ENCODE results near the gene PLK3. TPM values are rescaled to one million over a fixed set of nuclear protein-coding genes. Genes with fewer than 3 reads are reported as not detected.

The PLK3 gene
- total and polyA plus RNA-seq, 2 experiments from 2014 or later, result 8.7 to 15.1 TPM

GRCh38 chr1:44848456-44849181 lies 48.4 kb downstream of the PLK3 start (continued):
- TF ChIP-seq REST (IDR thresholded peaks at IDR 0.05; ENCODE audit: unreplicated experiment) (no peak), EZH2 (IDR thresholded peaks at IDR 0.05; ENCODE audit: low read depth, unreplicated experiment) (no peak), NANOG (IDR thresholded peaks at IDR 0.05; ENCODE audit: borderline replicate concordance) (no peak), JUNB (IDR thresholded peaks at IDR 0.05; ENCODE audit: unreplicated experiment) (no peak), ZNF114 (CRISPR knock-in tag; IDR thresholded peaks at IDR 0.05) (no peak), POLR2AphosphoS5 (IDR thresholded peaks at IDR 0.05; ENCODE audit: low read depth) (no peak), CREB1 (CRISPR knock-in tag; IDR thresholded peaks at IDR 0.05; ENCODE audit: low read depth) (no peak), STAT1 (IDR thresholded peaks at IDR 0.05; ENCODE audit: unreplicated experiment) (no peak), ETS1 (IDR thresholded peaks at IDR 0.05) (no peak)

GRCh38 chr1:44849575-44850132 lies 49.5 kb downstream of the PLK3 start:
- no peak for DNase-seq (ENCODE audit: low spot score)
- Mint-ChIP-seq H3K36me3 (ENCODE audit: low read depth) (no peaks in the 10 kb centered on the region), H3K4me3 (no peak overlapping the region), H3K27me3 (ENCODE audit: insufficient read depth, low read depth, poor library complexity) (peaks cover 3% of the 10 kb centered on the region), H3K9me3 (no peaks in the 10 kb centered on the region), H3K27ac (no peak overlapping the region), H3K4me1 (no peaks in the 10 kb centered on the region)
- Histone ChIP-seq H4K20me1 (replicated peaks; ENCODE audit: insufficient read depth) (no peaks in the 10 kb centered on the region), H3K79me2 (replicated peaks; ENCODE audit: insufficient read depth) (no peaks in the 10 kb centered on the region), H3K4me1 (ENCODE audit: insufficient read depth) (no peaks in the 10 kb centered on the region), H3K27me3 (ENCODE audit: insufficient read depth) (no peaks in the 10 kb centered on the region), H3K4me2 (no peak overlapping the region), H3F3A (replicated peaks; ENCODE audit: low read depth) (no peaks in the 10 kb centered on the region), H3K36me3 (ENCODE audit: insufficient read depth) (no peaks in the 10 kb centered on the region), H3K9me2 (ENCODE audit: insufficient read depth) (no peaks in the 10 kb centered on the region), H3K27ac (ENCODE audit: low read depth) (no peak overlapping the region), H3K4me3 (no peak overlapping the region), H2AFZ (no peak overlapping the region)
- ATAC-seq, result no peak
- TF ChIP-seq CREB1 (CRISPR knock-in tag; IDR thresholded peaks at IDR 0.05; ENCODE audit: low read depth) (no peak), ZNF331 (CRISPR knock-in tag; IDR thresholded peaks at IDR 0.05; ENCODE audit: low read depth) (no peak), EZH2phosphoT487 (IDR thresholded peaks at IDR 0.05; ENCODE audit: unreplicated experiment) (no peak), ZNF462 (CRISPR knock-in tag; IDR thresholded peaks at IDR 0.05) (no peak)

Data from GM23338 (cell line).